Mucosa of rectum (tissue), 2 donors: ENCODE data around the gene NOP10.
A peak's percentile ranks its signal among the peaks of the same experiment; 100 is the strongest.

Experiments
- H3K27ac ChIP-seq, 2 donors: one replicate each; pipeline ENCODE4 v1.7.0; 2013; ENCODE audit warnings: inconsistent platforms in 2 of 2, low read depth in 2 of 2, low read length in 2 of 2
- H3K27me3 ChIP-seq, 2 donors: one replicate each; pipeline ENCODE4 v1.7.0; 2013; ENCODE audit warnings: low read length in 2 of 2; ENCODE audit not compliant: control insufficient read depth in 2 of 2, insufficient read depth in 2 of 2
- H3K36me3 ChIP-seq, 2 donors: one replicate each; pipeline ENCODE4 v1.7.0; 2013; ENCODE audit warnings: low read length in 2 of 2; ENCODE audit not compliant: control insufficient read depth in 2 of 2, insufficient read depth in 2 of 2
- H3K4me1 ChIP-seq, 2 donors: one replicate each; pipeline ENCODE4 v1.7.0; 2013; ENCODE audit warnings: low read length in 2 of 2, mild to moderate bottlenecking in 1 of 2; ENCODE audit not compliant: control insufficient read depth in 2 of 2, insufficient read depth in 2 of 2
- H3K4me3 ChIP-seq, 2 donors: one replicate each; pipeline ENCODE4 v1.7.0; 2013; ENCODE audit warnings: low read length in 2 of 2
- H3K9ac ChIP-seq, 2 donors: one replicate each; pipeline ENCODE4 v1.7.0; 2013; ENCODE audit warnings: low read length in 2 of 2, low read depth in 1 of 2, mild to moderate bottlenecking in 1 of 2
- H3K9me3 ChIP-seq, 2 donors: one replicate each; pipeline ENCODE4 v1.7.0; 2013; ENCODE audit warnings: low read length in 2 of 2; ENCODE audit not compliant: control insufficient read depth in 2 of 2
- donor health status: healthy.
- donor health status: Normal muscosa, but diverticular disease.

Gene NOP10

GRCh38 chr15:34367101-34368081 is 24.5 kb upstream of the NOP10 start, which contains the start of gene LPCAT4:
Gene LPCAT4 (minus strand): TSS chr15:34367196. CDS start chr15:34367100, 96 bp downstream.
- Histone ChIP-seq H3K4me3 (peak within 1 kb of the TSS; percentile 78 to 88), H3K9me3 (no peaks in the 10 kb centered on the region), H3K27ac (peak within 1 kb of the TSS; percentile 99), H3K27me3 (no peaks in the 10 kb centered on the region), H3K4me1 (peaks cover 27 to 37% of the 10 kb centered on the region in 2 donors), H3K9ac (peak within 1 kb of the TSS; percentile 85 to 96), H3K36me3 (peaks cover 4 to 7% of the 10 kb centered on the region in 2 donors)

GRCh38 chr15:34366271-34367065 is 23.5 kb upstream of the NOP10 start:
- Histone ChIP-seq H3K36me3 (peaks cover 4 to 7% of the 10 kb centered on the region in 2 donors), H3K27me3 (no peaks in the 10 kb centered on the region), H3K4me3 (peak overlapping the region; percentile 78 to 88), H3K27ac (peak overlapping the region; percentile 92 to 99), H3K9me3 (no peaks in the 10 kb centered on the region), H3K4me1 (peaks cover 30 to 44% of the 10 kb centered on the region in 2 donors), H3K9ac (peak overlapping the region; percentile 85 to 90)

GRCh38 chr15:34365836-34366235 is 22.9 kb upstream of the NOP10 start:
- peaks cover 33 to 50% of the 10 kb centered on the region in 2 donors for H3K4me1 ChIP-seq
- H3K4me3 ChIP-seq: peak overlapping the region; percentile 78 to 88
- no peaks in the 10 kb centered on the region for H3K27me3 ChIP-seq
- peaks cover 10 to 13% of the 10 kb centered on the region in 2 donors for H3K36me3 ChIP-seq
- peak overlapping the region; percentile 92 to 99 for H3K27ac ChIP-seq
- H3K9me3 ChIP-seq: no peaks in the 10 kb centered on the region
- H3K9ac ChIP-seq: peak overlapping the region; percentile 68 to 90

- H3K9me3 ChIP-seq: no peaks in the 10 kb centered on the region
- no peaks in the 10 kb centered on the region for H3K27me3 ChIP-seq
- H3K4me3 ChIP-seq: peak overlapping the region; percentile 78 to 88
- peaks cover 15 to 19% of the 10 kb centered on the region in 2 donors for H3K36me3 ChIP-seq
- peak overlapping the region; percentile 92 to 99 for H3K27ac ChIP-seq
- H3K4me1 ChIP-seq: peaks cover 36 to 55% of the 10 kb centered on the region in 2 donors
- peak overlapping the region; percentile 68 to 90 for H3K9ac ChIP-seq
Observed at GRCh38 chr15:34365091-34365825, 22.3 kb upstream of the NOP10 start.

- H3K36me3 ChIP-seq: peaks cover 27 to 29% of the 10 kb centered on the region in 2 donors
- H3K9ac ChIP-seq: peak overlapping the region in 1 of 2 donors; percentile 24
- H3K4me3 ChIP-seq: no peak overlapping the region
- no peaks in the 10 kb centered on the region for H3K27me3 ChIP-seq
- no peaks in the 10 kb centered on the region for H3K9me3 ChIP-seq
- peaks cover 40 to 66% of the 10 kb centered on the region in 2 donors for H3K4me1 ChIP-seq
- H3K27ac ChIP-seq: peak overlapping the region in 1 of 2 donors; percentile 92
Observed at GRCh38 chr15:34364041-34364440, 21.1 kb upstream of the NOP10 start.

- no peaks in the 10 kb centered on the region for H3K27me3 ChIP-seq
- peaks cover 35 to 62% of the 10 kb centered on the region in 2 donors for H3K4me1 ChIP-seq
- peak overlapping the region; percentile 92 to 95 for H3K27ac ChIP-seq
- H3K9ac ChIP-seq: peak overlapping the region; percentile 65 to 74
- H3K36me3 ChIP-seq: peaks cover 39 to 44% of the 10 kb centered on the region in 2 donors
- no peaks in the 10 kb centered on the region for H3K9me3 ChIP-seq
- H3K4me3 ChIP-seq: peak overlapping the region; percentile 50 to 61
Observed at GRCh38 chr15:34362047-34362773, 19.3 kb upstream of the NOP10 start.

- Histone ChIP-seq H3K9me3 (no peaks in the 10 kb centered on the region), H3K4me3 (no peak overlapping the region), H3K36me3 (peaks cover 46 to 52% of the 10 kb centered on the region in 2 donors), H3K27ac (peak overlapping the region in 1 of 2 donors; percentile 95), H3K27me3 (no peaks in the 10 kb centered on the region), H3K9ac (no peak overlapping the region), H3K4me1 (peaks cover 35 to 62% of the 10 kb centered on the region in 2 donors)
Observed at GRCh38 chr15:34361278-34361677, 18.3 kb upstream of the NOP10 start.

GRCh38 chr15:34360298-34360697 is 17.4 kb upstream of the NOP10 start:
- H3K36me3 ChIP-seq: peaks cover 54 to 59% of the 10 kb centered on the region in 2 donors

GRCh38 chr15:34359416-34359815 is 16.5 kb upstream of the NOP10 start:
- Histone ChIP-seq H3K9ac (no peak overlapping the region), H3K36me3 (peaks cover 63 to 66% of the 10 kb centered on the region in 2 donors), H3K4me1 (peaks cover 24 to 46% of the 10 kb centered on the region in 2 donors), H3K27me3 (no peaks in the 10 kb centered on the region), H3K27ac (peak overlapping the region; percentile 38 to 59), H3K4me3 (no peak overlapping the region), H3K9me3 (no peaks in the 10 kb centered on the region)

More at GRCh38 chr15:34360298-34360697, 17.4 kb upstream of the NOP10 start:
- no peak overlapping the region for H3K9ac ChIP-seq
- H3K4me1 ChIP-seq: peaks cover 28 to 52% of the 10 kb centered on the region in 2 donors
- H3K27me3 ChIP-seq: no peaks in the 10 kb centered on the region
- peak overlapping the region; percentile 38 to 59 for H3K27ac ChIP-seq
- H3K4me3 ChIP-seq: no peak overlapping the region
- H3K9me3 ChIP-seq: no peaks in the 10 kb centered on the region
